GM03348 (cell line): ENCODE measurements around the gene LRRC46.

Source experiments
- DNase-seq: peaks from one replicate; pipeline ENCODE4 v3.0.0; 2012; ENCODE audit warnings: low spot score

The LRRC46 gene

GRCh38 chr17:47831003-47831933, at the start of gene LRRC46, which contains the start of gene MRPL10:
LRRC46 (plus strand) TSS chr17:47831670; CDS start chr17:47831990, 320 bp downstream.
MRPL10 (minus strand) TSS chr17:47831541; CDS start chr17:47831511, 30 bp downstream.
- DNase-seq, result peak; percentile 100

- DNase-seq, result no peak
Observed at GRCh38 chr17:47785538-47786123, 45.8 kb upstream of the LRRC46 start.

- peak; percentile 87 for DNase-seq
Observed at GRCh38 chr17:47789611-47790561, 41.6 kb upstream of the LRRC46 start.

- no peak for DNase-seq
Observed at GRCh38 chr17:47791025-47791424, 40.4 kb upstream of the LRRC46 start.

- no peak for DNase-seq
Observed at GRCh38 chr17:47792457-47792856, 39.0 kb upstream of the LRRC46 start.

- no peak for DNase-seq
Observed at GRCh38 chr17:47792979-47793378, 38.5 kb upstream of the LRRC46 start.

GRCh38 chr17:47797797-47798196, 33.7 kb upstream of the LRRC46 start:
- DNase-seq, result no peak

- DNase-seq, result no peak
Observed at GRCh38 chr17:47800686-47801085, 30.8 kb upstream of the LRRC46 start.

- no peak for DNase-seq
Observed at GRCh38 chr17:47801176-47801765, 30.2 kb upstream of the LRRC46 start.

GRCh38 chr17:47801906-47802305, 29.6 kb upstream of the LRRC46 start:
- no peak for DNase-seq

GRCh38 chr17:47802341-47803022, 29.0 kb upstream of the LRRC46 start:
- peak; percentile 77 for DNase-seq

GRCh38 chr17:47803201-47803600, 28.3 kb upstream of the LRRC46 start:
- no peak for DNase-seq

GRCh38 chr17:47803751-47804150, 27.7 kb upstream of the LRRC46 start:
- no peak for DNase-seq

- no peak for DNase-seq
Observed at GRCh38 chr17:47804461-47804860, 27.0 kb upstream of the LRRC46 start.

GRCh38 chr17:47806026-47806912, 25.2 kb upstream of the LRRC46 start:
- DNase-seq, result no peak

GRCh38 chr17:47806913-47807255, 24.6 kb upstream of the LRRC46 start:
- no peak for DNase-seq

- DNase-seq, result no peak
Observed at GRCh38 chr17:47807421-47807820, 24.0 kb upstream of the LRRC46 start.

GRCh38 chr17:47808036-47808829, 23.2 kb upstream of the LRRC46 start:
- DNase-seq, result no peak

GRCh38 chr17:47808830-47809480, 22.5 kb upstream of the LRRC46 start:
- no peak for DNase-seq
